D341Med (cell line): Measurements from ENCODE around the gene SEMA5A.

Source experiments
- DNase-seq: peaks from one replicate; pipeline ENCODE4 v3.0.0; 2012; ENCODE audit warnings: low spot score

The SEMA5A gene

DNA sequence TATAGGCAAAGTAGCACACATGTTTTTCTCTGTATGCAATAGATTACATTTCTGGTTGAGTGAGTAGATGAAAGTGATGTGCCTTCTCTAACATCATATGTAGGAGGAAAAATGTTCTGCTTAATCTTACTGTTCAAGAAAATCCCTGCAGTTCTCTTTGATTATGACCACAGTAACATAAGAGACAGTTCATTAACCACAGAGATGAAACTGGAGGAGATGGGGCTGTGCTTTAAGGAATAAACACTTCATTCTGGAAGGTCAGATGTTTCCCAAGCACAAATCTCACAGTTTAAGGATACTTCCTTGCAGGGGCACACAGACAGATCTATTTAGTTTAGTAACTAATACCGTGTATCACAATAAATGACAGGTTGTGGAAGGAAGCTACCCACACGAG is 150.2 kb downstream of the SEMA5A start:
- no peak for DNase-seq

DNA sequence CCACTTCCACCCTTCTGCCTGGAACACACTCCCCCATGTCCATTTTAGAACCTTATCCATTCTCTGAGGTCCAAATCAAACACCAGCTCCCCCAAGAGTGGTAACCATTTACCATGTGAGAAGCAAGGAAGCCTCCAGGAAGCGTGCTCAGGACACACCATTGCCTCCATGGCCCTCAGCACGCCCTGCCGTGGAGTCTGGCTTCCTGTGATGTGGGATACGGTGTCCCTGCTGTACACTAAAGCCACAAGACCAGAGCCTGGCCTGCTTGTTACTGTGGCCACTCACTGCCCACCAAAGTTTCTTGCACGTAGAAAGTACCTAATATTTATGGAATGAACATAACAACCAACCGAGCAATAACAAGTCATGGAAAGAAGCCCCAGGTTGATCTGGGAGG is 151.7 kb downstream of the SEMA5A start:
- no peak for DNase-seq

DNA sequence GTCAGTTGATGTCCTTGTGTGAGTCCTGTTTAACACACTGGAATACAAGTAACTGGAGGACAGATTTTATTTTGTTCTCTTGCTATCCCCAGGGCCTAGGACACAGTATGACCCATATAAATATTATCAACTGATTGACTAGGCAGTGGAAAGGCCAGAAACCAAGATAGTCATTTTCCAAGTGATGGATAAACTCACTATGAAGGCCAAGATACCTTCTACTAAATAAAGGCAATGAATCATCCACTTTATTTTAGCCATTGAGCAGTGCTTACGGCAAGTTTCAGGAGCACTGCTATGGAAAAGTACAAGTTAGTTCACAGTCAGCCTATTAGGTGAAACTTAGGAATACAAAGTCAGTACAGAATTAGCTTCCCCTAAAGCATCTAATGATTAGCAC is 153.2 kb downstream of the SEMA5A start:
- no peak for DNase-seq

DNA sequence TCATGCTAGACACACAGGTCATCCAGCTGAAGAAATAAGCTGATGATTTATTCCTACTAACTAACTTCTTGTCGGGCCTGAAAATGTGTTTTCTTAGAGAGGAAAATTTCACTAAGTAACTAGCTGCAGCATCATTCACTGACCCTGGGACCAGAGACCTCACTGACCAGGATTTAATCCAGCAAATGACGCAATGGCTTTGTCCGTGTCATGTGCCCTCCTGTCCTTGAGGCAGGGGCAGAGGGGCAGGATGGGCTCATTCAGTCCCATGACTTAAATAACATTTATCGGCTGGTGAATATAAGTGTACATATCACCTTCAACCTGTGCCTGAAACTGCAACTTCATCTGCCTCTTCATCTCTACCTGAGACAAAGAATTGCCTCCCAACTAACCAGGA is 154.8 kb downstream of the SEMA5A start:
- DNase-seq = no peak

DNA sequence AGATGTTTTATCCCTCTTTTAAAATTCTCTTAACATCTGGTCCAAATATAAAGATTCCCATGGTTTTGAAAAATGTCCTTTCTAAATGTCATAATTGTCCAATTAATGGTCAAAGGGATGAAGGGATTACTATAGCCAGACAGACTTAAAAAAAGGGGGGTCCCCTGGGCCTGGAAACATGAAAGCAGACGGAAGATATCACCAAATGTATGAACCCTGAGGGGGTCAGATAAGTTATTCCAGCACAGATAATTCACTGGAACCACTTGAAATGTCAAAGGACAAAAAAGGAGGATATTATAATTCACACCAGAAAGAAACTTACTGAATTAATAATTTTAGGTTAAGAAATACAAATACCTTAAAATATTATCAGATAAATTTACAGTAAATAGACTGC is 155.8 kb downstream of the SEMA5A start:
- DNase-seq = no peak

DNA sequence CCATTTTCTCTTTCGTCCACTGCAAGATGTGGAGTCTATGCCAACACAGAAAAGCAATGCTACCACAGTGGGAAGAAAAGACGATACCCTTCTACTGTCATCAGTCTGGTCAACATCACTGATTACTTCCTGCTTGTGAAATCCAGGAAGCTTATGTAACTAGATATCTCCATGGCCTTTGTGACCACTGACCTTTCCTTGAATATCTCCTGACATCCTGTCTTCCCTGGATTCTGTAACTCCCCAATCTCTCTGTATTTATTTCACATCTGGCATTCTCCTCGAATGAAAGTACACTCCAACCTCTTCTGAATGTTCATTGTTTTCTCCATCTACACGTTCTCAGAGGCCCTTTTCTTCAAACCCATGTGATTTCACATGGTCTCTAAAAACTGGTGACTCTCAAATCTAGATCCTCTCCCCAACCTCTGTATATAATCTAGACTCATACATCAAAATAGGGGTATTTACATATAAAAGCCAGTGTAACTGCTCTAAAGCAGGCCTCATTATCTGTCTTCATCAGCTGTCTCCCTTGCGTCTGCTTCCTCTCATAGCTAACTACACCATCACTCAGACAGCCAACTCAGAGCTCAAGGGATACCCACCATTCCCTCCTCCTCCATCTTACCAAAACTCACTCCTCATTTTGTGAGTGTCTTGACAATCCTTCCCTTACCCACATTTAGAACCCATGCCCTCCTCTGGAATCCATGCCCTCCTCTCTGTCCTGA is 156.8 kb downstream of the SEMA5A start:
- no peak for DNase-seq

DNA sequence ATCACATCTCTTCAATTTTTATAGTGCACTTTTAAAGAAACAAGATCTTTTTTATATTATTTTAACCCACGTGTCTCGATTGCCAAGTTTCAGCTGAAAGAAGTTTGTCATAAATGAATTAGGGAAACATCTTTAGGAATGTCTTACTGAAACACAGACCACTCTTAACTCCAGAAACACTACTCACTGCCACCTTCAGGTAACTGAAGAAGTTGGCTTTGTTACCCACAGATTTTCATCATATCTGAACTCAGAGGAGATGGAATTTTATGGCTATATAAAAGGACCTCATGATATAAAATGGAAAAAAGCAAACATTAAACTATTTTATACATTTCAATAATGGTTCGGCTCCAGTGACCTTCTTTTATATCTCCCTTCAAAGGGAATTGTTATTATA is 158.0 kb downstream of the SEMA5A start:
- no peak for DNase-seq

DNA sequence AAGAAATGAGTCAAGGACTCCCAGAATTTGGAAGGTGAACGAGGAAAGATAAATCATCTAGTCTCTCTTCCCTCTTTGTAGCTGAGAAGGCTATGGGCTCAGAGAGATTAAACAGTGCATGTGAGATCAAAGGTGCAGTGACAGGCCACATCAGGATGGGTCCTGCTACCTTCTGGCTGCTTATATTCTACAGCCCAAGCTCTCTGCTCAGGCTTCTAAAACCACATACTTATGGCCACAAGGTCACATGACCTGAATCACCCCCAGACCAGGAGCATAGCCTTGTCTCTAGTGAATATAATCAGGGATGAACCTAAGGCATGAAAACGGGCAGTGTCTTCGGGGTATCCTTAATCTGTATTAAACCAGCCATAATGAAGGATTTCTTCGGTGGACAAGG is 158.9 kb downstream of the SEMA5A start:
- no peak for DNase-seq

DNA sequence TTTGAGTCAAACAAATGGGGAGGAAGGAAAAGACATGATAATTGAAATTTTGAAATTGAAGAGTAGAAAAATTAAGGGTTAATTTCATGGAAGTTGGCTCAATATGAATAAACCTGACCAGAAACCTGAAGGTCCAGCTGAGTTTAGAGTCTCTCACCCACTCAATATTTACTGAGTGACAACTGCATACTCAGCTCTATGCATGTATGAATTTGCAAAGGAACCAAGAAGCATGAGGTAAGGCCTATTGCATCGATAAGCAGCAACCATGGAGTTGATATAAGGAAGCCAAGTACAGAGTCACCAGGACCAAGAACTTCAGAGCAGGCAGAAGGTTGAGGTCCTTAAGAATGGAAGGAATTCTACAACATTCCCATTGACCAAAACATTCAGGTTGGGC is 163.4 kb downstream of the SEMA5A start:
- DNase-seq = no peak

DNA sequence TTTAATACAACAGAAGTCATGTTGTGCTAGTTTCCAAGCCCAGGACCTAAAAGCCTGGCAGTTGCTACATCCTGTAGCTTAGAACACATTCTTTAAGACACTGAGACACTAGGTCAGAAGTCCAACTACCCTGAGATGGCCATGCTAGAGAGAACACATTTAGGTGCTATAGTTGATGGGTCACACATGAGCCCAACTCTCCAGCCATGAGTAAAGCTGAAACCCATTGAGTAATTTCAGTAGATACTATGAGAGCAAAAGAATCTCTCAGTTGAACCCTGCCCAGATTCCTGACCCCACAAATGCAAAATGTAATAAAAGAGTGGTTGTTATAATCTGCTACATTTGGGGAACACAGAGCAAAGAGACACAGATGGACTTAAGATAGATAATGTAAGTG is 164.4 kb downstream of the SEMA5A start:
- DNase-seq = no peak

DNA sequence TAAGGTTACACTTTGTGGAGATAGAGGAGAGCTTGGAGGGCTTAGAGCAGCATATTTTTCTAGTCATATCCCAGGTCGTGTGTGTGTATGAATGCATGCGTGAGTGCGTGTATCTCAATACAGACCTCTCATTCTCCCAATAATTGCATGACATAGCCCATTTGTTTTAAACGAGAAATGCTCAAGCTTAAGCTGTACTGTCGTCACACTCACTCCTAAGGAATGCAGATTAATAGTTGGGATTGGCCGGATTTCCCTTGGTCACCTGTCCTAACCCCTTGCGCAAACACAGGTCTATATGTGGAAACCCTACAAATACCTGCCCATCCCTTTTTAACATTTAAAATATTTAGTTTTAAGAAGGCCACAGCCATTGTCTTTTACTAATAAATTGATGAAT is 165.8 kb downstream of the SEMA5A start:
- no peak for DNase-seq

DNA sequence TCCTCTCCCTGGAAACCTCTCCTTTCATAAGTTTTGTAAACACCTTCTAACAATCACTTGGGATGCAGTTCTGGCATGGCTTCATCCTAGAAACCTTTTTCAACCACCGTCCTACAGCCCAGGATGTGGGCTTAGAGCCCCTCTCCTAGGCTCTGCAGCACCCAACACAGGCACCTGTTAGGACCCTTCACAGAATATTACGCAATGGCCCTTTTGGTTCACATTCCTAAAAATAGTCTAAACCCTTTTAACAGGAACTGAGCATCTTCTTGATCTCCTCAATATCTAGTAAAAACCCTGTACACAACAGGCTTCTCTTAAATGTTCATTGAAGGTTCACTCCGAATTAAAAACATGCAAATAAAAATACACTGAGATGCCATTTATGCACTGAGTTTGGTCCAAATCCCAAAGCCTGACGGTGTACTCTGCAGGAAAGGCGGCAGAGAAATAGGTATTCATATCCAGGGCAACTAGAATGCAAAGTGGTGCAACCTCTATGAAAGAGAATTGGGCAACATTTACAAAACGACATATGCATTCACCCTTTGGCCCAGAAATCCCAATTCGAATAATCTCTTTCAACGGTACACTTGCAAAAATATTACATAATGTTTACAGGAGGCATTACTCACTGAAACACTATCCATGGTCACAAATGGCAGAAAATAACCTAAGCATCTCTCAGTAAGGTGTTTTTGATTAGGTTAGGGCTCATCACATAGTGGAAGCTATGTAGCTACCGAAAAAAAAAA is 169.3 kb downstream of the SEMA5A start:
- DNase-seq = no peak

DNA sequence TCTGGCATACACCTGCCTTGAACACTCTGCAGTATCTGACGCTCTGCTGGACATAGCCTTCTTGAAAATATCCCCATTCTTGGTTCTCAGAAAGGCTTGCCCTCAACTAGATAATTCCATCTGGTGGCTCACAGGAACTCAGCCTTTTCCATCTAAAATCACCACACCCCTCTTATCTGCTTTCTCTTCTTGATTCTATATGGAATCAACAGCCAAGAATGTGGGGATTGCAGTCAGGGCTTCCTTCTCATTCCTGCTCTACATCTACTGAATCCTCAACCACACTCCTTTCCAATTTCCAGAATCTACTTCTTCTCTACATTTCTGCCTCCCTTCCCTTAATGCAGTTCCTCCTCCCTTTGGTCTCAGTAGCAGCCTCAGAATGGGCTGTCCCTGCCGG is 170.1 kb downstream of the SEMA5A start:
- no peak for DNase-seq

DNA sequence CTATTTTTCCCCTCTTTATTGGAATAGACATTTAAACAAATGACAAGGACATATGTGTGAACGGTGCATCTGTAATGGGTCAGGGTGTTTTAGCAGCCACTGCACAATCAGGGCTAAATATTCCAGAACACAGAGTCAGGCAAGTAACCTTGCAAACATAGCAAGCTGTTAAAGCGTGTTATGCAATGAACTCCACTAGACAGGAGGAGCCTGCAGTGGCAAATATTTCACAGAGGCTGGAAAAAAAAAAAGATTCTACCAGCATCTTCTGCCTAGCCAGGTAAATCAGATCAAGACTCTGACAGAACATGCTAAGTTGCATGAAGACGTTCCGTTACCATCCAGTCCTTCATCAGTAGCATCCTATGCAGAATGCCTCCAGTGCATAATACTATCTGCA is 171.8 kb downstream of the SEMA5A start:
- no peak for DNase-seq

DNA sequence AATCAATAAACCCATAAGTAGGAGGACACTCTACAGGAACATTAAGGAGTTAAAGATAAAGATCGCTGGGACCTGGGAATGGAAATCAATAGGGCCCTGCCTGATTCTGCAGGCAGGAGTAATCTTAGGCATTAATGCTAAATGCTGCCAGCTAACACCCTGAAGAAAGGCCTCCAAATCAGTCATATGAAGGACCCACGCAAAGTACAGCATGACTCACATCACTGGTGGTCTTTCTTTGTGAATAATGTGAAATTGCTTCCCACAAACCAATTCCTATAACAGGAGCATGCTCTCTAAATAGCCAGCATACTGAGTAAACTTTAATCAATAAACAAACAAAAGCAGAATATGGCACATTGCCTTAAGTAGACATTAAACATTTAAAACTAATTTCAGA is 172.3 kb downstream of the SEMA5A start:
- no peak for DNase-seq

DNA sequence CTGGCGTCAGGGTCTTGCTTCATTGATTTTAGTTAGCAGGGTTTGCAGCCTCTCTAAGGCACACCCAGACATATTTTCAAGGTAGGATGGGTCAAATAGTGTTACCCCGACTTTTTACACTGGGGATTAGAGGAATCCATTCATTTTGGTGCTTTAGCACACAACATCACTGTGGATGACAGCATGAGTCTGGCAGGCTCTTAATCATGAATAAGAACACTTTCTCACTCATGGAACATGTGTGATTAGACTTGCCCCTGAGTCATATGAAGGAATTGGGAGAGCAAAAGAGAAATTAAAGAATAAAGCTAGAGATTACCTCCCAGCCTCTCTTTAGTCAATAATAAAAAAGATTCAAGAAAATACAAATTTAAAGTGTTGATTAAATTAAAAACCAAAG is 175.6 kb downstream of the SEMA5A start:
- DNase-seq = no peak

DNA sequence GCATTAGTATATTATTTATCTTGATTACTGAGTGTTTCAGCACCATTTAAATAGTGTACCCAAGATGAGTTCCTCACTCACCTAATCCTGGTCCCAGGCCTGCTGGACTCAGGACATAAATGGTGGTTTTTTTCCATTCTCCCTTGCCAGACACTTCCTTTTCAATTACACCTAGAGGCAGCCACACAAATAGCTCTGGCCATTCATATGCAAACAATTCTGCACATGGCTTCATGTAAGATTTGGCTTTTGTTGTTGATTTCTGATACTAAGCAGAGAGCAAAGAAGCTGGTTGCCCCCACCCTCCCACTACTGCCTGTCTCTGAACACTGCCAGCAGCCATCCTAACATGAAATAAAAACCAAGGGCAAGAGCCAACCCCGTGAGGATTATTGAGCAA is 180.4 kb downstream of the SEMA5A start:
- no peak for DNase-seq

DNA sequence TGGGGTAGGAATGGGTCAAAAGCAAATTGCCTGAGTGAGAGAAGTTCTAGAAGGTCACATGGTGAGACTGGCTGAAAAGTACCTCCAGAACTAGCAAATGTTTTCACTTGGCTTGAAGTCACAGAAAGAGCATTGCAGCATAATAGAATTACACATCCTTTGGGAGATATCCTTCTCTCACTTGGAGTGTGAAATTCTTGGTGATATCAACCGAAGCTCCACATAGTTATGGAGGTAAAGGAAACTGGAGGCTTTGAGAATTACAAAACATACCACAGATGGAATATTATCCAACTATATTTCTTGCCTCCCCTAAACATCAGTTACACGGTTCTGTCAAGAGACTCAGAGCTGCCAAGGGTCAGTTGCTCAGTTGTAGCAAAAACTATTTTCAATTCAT is 182.4 kb downstream of the SEMA5A start:
- DNase-seq = no peak

DNA sequence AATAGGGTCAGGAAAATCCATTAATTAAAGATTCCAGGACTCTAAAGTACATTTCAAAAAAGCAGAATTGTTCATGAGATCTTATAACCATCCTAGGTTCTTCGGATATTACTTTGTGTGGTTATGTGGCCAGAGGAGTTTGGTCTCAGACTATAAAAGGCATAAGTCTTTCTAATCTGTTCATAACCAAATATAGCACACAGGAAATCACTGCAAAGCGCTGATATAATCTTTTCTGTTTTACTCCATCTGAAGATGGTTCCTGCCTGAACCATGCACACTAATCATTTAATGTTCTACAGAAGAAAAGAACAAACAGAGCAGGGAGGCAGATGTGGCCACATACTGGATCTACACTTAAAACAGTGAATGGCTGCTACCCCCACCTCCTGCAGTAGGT is 182.8 kb downstream of the SEMA5A start:
- no peak for DNase-seq

DNA sequence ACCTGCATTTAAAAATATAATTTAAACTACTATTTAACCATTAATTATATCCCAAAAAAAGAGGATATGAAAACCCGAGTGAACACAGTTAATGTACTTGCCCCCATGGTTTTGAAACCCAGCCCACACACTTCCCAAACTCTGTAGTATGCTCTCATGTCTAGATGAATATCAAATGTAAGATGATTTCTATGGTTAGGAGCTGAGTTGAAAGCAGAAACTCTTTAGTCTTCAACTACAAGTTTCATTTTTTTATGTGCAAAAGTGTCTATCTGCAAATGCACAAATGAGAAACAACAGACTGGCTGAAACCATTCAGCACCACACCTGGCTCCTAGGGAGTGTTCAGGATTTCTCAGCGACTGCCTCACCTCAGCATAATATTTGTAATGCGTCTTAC is 183.3 kb downstream of the SEMA5A start:
- no peak for DNase-seq

DNA sequence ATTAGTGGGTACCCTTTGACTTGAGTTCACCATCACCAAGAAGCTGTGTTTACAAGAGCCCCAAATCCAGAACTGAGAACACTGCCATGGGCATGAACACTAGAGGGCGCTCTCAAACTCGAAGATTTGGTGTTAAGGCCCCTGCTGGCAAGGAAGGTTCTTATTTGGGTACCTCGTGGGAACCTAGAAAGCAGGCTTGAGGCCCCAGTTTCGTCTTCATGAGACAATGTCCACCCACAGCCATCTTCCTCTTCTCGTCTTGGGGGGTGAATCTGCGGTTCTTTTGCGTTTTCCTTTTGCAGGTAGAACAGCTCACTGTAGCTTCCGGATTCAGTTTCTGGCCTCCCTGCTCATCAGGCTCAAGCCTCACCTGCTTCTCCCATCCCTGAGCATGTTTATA is 184.0 kb downstream of the SEMA5A start:
- no peak for DNase-seq

DNA sequence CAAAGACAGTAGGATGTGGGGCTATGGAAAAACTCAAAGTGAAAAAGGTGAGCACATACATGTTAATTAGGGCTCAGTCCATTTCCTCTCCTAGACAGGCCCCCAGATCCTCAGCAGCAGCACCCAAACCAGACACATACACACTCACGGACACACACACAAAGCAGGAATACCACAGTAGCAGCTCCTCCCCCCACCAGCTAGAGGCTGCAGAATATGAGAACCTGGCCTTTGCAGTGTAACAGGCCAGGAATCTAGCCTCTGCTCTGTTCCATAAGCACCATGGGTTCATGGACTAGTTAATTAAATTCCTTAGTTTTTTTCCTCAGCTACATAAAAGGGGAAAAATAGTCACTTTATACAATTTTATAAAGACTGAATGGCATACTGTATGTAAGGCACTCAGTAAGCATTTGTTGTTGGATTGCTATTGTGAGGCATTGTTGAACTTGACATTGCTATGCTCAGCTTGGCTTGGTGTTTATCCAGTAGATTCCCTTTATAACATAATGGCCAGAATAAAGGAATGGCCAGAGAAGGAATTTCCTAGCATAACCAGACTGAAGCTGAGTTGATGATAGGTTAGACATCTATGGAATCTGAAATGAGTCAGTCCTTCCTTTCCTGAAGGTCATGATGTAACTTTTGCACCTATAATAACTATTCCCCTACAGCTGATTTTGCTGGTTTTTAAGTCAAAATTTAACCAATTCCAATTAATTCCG is 186.8 kb downstream of the SEMA5A start:
- no peak for DNase-seq

DNA sequence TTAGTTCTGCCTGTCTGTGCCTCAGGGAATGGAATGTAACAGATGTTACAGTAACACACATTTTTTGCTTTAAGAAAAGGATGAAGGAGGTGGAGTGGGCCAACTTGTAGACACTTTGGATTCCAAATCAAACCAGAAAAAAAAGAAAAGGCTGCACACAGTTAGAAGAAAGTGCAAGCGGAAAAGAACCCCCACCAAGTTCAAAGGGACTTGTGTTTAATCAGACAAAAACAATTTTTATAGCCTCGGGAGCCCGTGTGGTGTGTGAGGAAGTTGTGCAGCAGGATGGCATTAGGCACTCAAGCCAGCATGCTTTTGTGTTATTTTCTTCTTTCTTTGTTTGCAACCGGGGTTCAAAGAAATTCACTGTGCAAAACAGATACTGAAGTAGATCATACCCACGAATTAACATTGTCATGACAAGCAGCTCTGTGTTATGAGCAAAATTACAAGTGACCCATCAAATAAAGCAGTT is 189.5 kb downstream of the SEMA5A start:
- no peak for DNase-seq
